ENCODE measurements around the gene LPIN3. TPM values are rescaled to one million over a fixed set of nuclear protein-coding genes. Genes with fewer than 3 reads are reported as not detected.

LPIN3 gene
- total RNA-seq, 2 donors from 2014 or later = 0.21 TPM; not detected in 1

GRCh38 chr20:41349943-41350342 is 9.3 kb downstream of the LPIN3 start:
- Mint-ChIP-seq H3K27ac (no peak overlapping the region), H3K4me1 (ENCODE audit: low read depth in 2 of 2) (no peaks in the 10 kb centered on the region), H3K27me3 (peaks cover 0 to 7% of the 10 kb centered on the region in 2 donors), H3K4me3 (no peak overlapping the region), H3K36me3 (no peaks in the 10 kb centered on the region), H3K9me3 (no peaks in the 10 kb centered on the region)
- DNase-seq (ENCODE audit: low spot score) (no peak), ATAC-seq (no peak)

GRCh38 chr20:41350408-41350962 is 9.9 kb downstream of the LPIN3 start:
- no peak overlapping the region for H3K4me3 Mint-ChIP-seq
- H3K27me3 Mint-ChIP-seq = peaks cover 0 to 7% of the 10 kb centered on the region in 2 donors
- H3K9me3 Mint-ChIP-seq = no peaks in the 10 kb centered on the region
- no peaks in the 10 kb centered on the region for H3K36me3 Mint-ChIP-seq
- DNase-seq (ENCODE audit: low spot score) (no peak), ATAC-seq (no peak)
- no peaks in the 10 kb centered on the region for H3K4me1 Mint-ChIP-seq (ENCODE audit: low read depth in 2 of 2)
- H3K27ac Mint-ChIP-seq = no peak overlapping the region

- Mint-ChIP-seq H3K4me3 (no peak overlapping the region), H3K36me3 (no peaks in the 10 kb centered on the region), H3K27ac (no peak overlapping the region), H3K9me3 (no peaks in the 10 kb centered on the region), H3K27me3 (peaks cover 0 to 7% of the 10 kb centered on the region in 2 donors), H3K4me1 (ENCODE audit: low read depth in 2 of 2) (no peaks in the 10 kb centered on the region)
- DNase-seq (ENCODE audit: low spot score) (no peak), ATAC-seq (no peak)
These were observed 11.5 kb downstream of the LPIN3 start for GRCh38 chr20:41352106-41352505.

GRCh38 chr20:41352666-41353065 is 12.0 kb downstream of the LPIN3 start:
- peaks cover 0 to 7% of the 10 kb centered on the region in 2 donors for H3K27me3 Mint-ChIP-seq
- ATAC-seq (no peak), DNase-seq (ENCODE audit: low spot score) (no peak)
- no peaks in the 10 kb centered on the region for H3K4me1 Mint-ChIP-seq (ENCODE audit: low read depth in 2 of 2)
- no peaks in the 10 kb centered on the region for H3K36me3 Mint-ChIP-seq
- H3K27ac Mint-ChIP-seq = no peak overlapping the region
- no peak overlapping the region for H3K4me3 Mint-ChIP-seq
- H3K9me3 Mint-ChIP-seq = no peaks in the 10 kb centered on the region

GRCh38 chr20:41353530-41353929 is 12.9 kb downstream of the LPIN3 start:
- peaks cover 0 to 7% of the 10 kb centered on the region in 2 donors for H3K27me3 Mint-ChIP-seq
- H3K9me3 Mint-ChIP-seq = no peaks in the 10 kb centered on the region
- H3K4me1 Mint-ChIP-seq (ENCODE audit: low read depth in 2 of 2) = no peaks in the 10 kb centered on the region
- no peak overlapping the region for H3K27ac Mint-ChIP-seq
- DNase-seq (ENCODE audit: low spot score) = no peak
- H3K4me3 Mint-ChIP-seq = no peak overlapping the region
- no peaks in the 10 kb centered on the region for H3K36me3 Mint-ChIP-seq
- no peak for ATAC-seq

- no peak for ATAC-seq
- H3K27ac Mint-ChIP-seq = no peak overlapping the region
- H3K36me3 Mint-ChIP-seq = no peaks in the 10 kb centered on the region
- H3K27me3 Mint-ChIP-seq = peaks cover 0 to 6% of the 10 kb centered on the region in 2 donors
- H3K9me3 Mint-ChIP-seq = no peaks in the 10 kb centered on the region
- DNase-seq (ENCODE audit: low spot score) = no peak
- H3K4me1 Mint-ChIP-seq (ENCODE audit: low read depth in 2 of 2) = no peaks in the 10 kb centered on the region
- H3K4me3 Mint-ChIP-seq = no peak overlapping the region
These were observed 14.6 kb downstream of the LPIN3 start for GRCh38 chr20:41355192-41355591.

GRCh38 chr20:41355598-41356203 is 15.1 kb downstream of the LPIN3 start:
- ATAC-seq (no peak), DNase-seq (ENCODE audit: low spot score) (no peak)
- H3K36me3 Mint-ChIP-seq = no peaks in the 10 kb centered on the region
- no peak overlapping the region for H3K4me3 Mint-ChIP-seq
- no peaks in the 10 kb centered on the region for H3K9me3 Mint-ChIP-seq
- peaks cover 0 to under 1% of the 10 kb centered on the region in 2 donors for H3K27me3 Mint-ChIP-seq
- no peaks in the 10 kb centered on the region for H3K4me1 Mint-ChIP-seq (ENCODE audit: low read depth in 2 of 2)
- H3K27ac Mint-ChIP-seq = no peak overlapping the region

- DNase-seq (ENCODE audit: low spot score) (no peak), ATAC-seq (no peak)
- no peaks in the 10 kb centered on the region for H3K9me3 Mint-ChIP-seq
- H3K36me3 Mint-ChIP-seq = no peaks in the 10 kb centered on the region
- no peaks in the 10 kb centered on the region for H3K27me3 Mint-ChIP-seq
- H3K27ac Mint-ChIP-seq = no peak overlapping the region
- H3K4me3 Mint-ChIP-seq = no peak overlapping the region
- no peaks in the 10 kb centered on the region for H3K4me1 Mint-ChIP-seq (ENCODE audit: low read depth in 2 of 2)
These were observed 16.3 kb downstream of the LPIN3 start for GRCh38 chr20:41356951-41357350.

GRCh38 chr20:41357424-41358163 is 17.0 kb downstream of the LPIN3 start:
- Mint-ChIP-seq H3K27me3 (no peaks in the 10 kb centered on the region), H3K4me1 (ENCODE audit: low read depth in 2 of 2) (no peaks in the 10 kb centered on the region), H3K9me3 (no peaks in the 10 kb centered on the region), H3K4me3 (no peak overlapping the region), H3K27ac (no peak overlapping the region), H3K36me3 (no peaks in the 10 kb centered on the region)
- DNase-seq (ENCODE audit: low spot score) = peak; percentile 46
- peak in 1 of 2 donors; percentile 11 for ATAC-seq

GRCh38 chr20:41358230-41358629 is 17.6 kb downstream of the LPIN3 start:
- H3K4me1 Mint-ChIP-seq (ENCODE audit: low read depth in 2 of 2) = no peaks in the 10 kb centered on the region
- H3K4me3 Mint-ChIP-seq = no peak overlapping the region
- ATAC-seq (no peak), DNase-seq (ENCODE audit: low spot score) (no peak)
- H3K27me3 Mint-ChIP-seq = no peaks in the 10 kb centered on the region
- H3K36me3 Mint-ChIP-seq = no peaks in the 10 kb centered on the region
- no peaks in the 10 kb centered on the region for H3K9me3 Mint-ChIP-seq
- no peak overlapping the region for H3K27ac Mint-ChIP-seq

GRCh38 chr20:41358717-41359116 is 18.1 kb downstream of the LPIN3 start:
- DNase-seq (ENCODE audit: low spot score) (no peak), ATAC-seq (no peak)
- Mint-ChIP-seq H3K36me3 (no peaks in the 10 kb centered on the region), H3K27ac (no peak overlapping the region), H3K4me3 (no peak overlapping the region), H3K4me1 (ENCODE audit: low read depth in 2 of 2) (no peaks in the 10 kb centered on the region), H3K9me3 (no peaks in the 10 kb centered on the region), H3K27me3 (no peaks in the 10 kb centered on the region)

- Mint-ChIP-seq H3K27me3 (peaks cover 0 to under 1% of the 10 kb centered on the region in 2 donors), H3K36me3 (no peaks in the 10 kb centered on the region), H3K27ac (no peak overlapping the region), H3K4me3 (no peak overlapping the region), H3K9me3 (no peaks in the 10 kb centered on the region), H3K4me1 (ENCODE audit: low read depth in 2 of 2) (no peaks in the 10 kb centered on the region)
- no peak for ATAC-seq
- no peak for DNase-seq (ENCODE audit: low spot score)
These were observed 19.0 kb downstream of the LPIN3 start for GRCh38 chr20:41359541-41360011.

GRCh38 chr20:41360831-41361756 is 20.5 kb downstream of the LPIN3 start:
- no peak for DNase-seq (ENCODE audit: low spot score)
- H3K36me3 Mint-ChIP-seq = no peaks in the 10 kb centered on the region
- no peak for ATAC-seq
- H3K9me3 Mint-ChIP-seq = no peaks in the 10 kb centered on the region
- H3K27ac Mint-ChIP-seq = no peak overlapping the region
- H3K4me1 Mint-ChIP-seq (ENCODE audit: low read depth in 2 of 2) = peaks cover 0 to 3% of the 10 kb centered on the region in 2 donors
- peaks cover 6 to 13% of the 10 kb centered on the region in 2 donors for H3K27me3 Mint-ChIP-seq
- no peak overlapping the region for H3K4me3 Mint-ChIP-seq

Measured in natural killer cell treated with Interleukin-12 subunit alpha and Interleukin-12 subunit beta and Interleukin-15 and Interleukin-18, amount 100 ng/mL, for 72 hours (primary cell).